Measurements from ENCODE around the gene ARHGEF12.

ARHGEF12 gene

DNA sequence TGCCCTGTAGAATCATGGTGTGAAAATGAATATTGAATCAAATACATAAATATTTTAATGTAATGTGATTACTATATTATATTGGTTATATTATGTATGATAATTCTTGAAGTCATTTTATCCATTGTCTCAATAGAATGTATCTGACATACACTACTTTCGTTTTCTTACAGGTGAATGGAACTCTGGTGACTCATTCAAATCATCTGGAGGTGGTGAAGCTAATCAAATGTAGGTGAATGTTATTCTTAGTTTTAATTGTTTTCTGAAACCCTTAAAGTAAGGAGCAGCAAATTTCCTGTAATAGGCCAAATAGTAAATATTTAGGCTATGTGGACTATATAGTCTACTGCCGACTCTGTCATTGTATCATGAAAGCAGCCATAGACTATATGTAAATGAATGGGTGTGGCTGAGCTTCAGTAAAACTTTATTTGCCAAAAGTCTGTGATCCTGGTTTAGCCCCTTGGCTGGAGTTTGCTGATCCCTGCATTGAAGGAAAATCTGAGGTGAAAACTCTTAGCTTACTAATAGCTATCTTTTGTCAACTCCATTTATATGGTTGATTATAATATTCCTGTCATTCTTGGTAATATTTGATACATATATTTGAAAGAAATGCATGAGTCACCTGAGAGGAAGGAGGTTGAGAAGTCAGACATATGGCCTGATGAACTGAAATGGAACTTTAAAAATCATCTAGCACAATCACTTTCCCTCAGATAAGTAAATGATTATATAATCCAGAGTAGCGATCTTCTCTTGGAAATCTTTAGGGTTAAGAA lies 88.2 kb downstream of the ARHGEF12 start:
- DNase-seq (ENCODE audit: low read depth in 2 of 2) = no peak

DNA sequence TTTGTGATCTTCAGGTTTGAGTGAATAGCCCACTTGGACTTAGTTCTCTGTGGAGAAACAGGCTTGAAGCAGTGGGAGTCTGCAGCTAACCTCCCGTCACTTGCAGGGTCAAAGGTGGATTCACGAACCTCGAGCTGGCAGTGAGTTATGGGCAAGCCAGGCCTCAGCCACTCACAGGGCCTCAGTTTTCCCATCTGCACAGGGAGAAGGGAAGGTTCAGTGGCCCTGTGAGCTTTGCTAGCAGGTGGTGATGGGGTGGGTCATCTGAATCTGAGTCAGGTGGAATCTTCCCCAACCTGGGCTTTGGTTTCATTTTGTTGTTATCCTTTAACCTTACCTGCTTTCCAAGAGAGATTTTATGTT lies 88.7 kb downstream of the ARHGEF12 start:
- DNase-seq (ENCODE audit: low read depth in 2 of 2) = no peak

DNA sequence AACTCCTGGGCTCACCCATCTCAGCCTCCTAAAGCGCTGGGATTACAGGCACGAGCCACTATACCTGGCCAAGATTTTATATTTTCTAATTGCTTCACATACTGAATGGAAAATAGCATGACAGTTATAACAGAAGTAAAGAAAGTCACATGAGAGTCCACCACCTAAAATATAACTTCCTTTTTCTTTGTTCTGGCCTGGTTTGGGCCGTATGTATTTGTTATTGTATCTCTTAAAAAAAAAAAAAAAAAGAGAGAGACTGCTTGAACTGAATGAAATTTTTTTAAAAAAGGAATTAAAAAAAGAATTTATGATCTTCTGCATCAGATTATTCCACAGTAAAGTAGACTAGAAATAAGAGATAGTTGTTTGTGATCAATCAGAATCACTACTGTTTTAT lies 89.3 kb downstream of the ARHGEF12 start:
- DNase-seq (ENCODE audit: low read depth in 2 of 2) = no peak

DNA sequence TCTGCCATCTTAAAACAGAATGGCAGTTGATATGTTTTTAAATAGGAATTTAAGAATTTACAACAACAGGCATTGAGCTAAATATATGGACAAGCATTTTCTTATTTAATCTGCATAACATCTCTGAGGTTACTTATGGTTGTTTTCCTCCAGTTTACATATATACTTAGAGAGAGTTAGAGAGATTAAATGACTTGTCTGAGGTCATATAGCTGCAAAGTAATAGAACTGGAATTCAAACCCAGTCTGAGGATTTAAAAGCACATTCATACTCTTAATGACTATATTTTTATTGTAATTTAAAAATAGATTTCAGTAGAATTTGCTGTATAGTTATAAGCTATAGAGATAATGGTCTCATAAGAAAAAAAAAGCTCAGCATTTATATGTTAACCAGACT lies 93.9 kb downstream of the ARHGEF12 start:
- no peak for DNase-seq (ENCODE audit: low read depth in 2 of 2)

DNA sequence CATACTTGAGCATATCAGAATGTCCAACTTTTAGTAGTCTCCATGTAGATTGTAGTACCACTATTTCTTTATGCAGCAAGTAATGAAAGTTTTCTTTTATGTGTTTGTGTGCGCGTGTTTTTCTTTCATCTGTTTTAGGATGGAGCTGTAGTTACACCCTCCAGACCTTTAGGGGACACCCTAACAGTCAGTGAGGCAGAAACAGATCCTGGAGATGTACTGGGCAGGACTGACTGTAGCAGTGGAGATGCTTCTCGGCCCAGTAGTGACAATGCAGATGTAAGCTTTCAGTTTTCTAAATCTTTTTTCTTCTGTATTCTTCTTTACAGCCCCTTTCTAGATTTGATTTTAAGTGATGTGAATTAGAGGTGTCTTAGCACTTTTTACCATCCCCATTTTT lies 95.4 kb downstream of the ARHGEF12 start:
- DNase-seq (ENCODE audit: low read depth in 2 of 2) = no peak

DNA sequence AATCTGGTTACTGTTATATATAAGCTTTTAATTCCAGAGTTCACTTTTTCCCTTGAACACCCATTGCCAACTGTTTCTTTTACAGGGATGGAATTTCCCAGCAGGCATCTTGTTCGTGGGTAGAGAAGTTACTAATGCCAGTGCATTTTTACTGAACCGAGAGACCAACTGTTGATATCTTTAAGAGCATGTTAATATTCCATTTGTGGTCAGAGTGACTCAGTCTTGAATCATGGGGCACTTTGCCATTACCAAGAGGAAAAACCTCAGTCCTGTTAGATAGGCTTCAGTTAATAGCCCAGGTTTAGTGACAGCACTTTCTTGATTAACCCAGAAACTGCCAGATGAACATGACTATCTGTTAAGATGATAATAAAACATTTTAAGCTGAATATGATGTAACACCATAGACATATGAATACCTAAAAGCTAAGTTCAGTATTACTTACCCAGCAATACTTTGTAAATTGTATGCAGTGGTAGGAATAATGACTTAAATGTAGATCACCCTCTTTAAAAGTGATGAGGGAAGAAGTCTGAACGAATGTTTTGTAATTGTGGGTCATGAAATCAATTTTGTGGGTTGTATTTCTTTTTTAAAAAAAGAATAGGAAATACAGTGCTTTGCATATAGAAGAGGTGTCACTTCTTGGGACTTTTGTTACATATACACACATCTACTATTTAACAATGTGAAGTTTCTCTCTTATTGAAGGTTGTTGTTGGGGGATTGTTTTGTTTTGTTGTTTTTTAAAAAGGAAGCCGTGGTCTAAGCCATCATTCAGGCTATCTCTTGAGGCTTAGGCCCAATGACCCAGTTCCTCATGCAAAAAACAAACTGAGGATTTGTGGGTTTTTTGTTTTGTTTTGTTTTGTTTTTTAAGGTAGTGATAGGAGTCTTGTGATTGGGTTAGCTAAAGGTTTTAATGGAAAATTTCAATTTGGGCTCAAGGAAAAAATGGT lies 96.1 kb downstream of the ARHGEF12 start:
- DNase-seq (ENCODE audit: low read depth in 2 of 2) = no peak

DNA sequence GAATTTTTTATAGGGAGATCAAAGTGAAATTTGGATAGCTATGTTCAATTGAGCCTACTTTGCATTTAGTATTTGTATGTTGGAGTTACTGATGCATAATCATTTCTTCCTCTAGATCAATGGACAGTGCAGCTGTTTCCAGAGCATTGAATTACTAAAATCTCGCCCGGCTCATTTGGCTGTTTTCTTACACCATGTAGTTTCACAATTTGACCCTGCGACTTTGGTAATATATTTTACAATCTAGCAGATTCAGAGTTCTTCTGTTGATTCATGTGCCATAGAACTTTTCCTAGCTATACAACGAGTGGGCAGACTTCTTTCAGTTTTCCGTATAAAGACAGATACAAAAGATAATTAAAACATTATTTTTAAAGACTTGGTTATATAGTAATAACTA lies 105.4 kb downstream of the ARHGEF12 start:
- no peak for DNase-seq (ENCODE audit: low read depth in 2 of 2)

DNA sequence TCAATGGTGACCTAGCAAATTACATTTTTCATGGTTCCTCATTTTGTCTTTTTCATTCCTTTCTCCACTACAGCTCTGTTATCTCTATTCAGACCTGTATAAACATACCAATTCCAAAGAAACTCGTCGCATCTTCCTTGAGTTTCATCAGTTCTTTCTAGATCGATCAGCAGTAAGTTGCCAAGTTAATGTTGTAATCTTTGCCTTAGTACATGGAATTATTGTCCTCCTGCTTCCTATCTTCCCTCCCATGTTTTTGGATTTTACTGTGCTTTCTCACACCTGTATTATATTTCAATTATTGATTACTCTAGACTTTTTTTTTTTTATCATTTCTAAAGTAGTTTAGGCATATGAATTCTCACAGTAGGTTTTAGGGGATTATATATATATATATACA lies 105.8 kb downstream of the ARHGEF12 start:
- DNase-seq (ENCODE audit: low read depth in 2 of 2) = no peak

DNA sequence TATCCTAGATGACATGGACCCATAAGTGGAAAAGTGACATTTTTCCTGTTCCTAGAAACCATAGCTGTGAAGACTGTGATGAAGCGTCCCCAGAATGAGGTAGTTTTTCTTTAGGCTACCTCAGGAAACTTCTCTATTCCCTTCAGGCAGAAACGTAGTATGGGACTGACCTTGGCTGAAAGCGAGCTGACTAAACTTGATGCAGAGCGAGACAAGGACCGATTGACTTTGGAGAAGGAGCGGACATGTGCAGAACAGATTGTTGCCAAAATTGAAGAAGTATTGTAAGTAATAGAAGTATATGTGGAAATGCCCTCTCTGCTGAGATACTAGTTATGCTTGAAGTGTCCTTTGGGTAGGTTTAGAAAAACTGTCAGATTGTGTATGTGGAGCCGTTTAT lies 110.6 kb downstream of the ARHGEF12 start:
- DNase-seq (ENCODE audit: low read depth in 2 of 2) = no peak

DNA sequence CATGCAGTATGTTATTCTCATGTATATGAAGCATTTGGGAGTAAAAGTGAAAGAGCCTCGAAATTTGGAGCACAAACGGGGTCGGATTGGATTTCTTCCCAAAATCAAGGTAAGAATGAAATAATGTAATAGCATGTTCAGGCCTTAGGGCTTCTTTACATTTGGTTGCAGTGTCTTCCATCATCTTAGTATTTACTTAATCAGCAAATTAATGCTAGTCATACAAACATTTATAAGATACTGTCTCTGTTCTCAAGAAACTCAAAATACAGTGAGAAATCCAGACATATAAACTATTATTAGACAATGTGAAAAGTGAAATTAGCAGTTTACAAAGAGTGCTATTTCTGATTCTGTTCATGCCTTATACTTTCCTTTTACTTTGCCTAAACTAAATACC lies 112.0 kb downstream of the ARHGEF12 start:
- DNase-seq (ENCODE audit: low read depth in 2 of 2) = no peak

DNA sequence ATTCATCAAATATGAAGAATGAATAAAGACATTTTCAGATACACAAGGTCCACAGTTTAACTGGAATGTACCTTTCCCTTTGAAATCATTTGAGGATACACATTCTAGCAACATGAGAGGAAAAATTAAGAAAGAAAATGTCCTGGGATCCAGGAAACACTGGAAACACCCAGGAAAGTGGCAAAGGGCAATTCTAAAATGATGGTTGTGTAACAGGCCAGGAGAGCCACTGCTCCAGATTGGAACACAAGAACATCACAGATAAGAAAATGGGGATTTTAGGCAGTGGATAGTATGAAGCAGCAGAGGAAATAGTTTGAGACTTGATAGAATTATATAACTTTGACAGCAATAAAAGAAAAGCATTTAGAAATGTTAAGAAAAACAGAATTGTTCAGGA lies 119.3 kb downstream of the ARHGEF12 start:
- DNase-seq (ENCODE audit: low read depth in 2 of 2) = no peak

DNA sequence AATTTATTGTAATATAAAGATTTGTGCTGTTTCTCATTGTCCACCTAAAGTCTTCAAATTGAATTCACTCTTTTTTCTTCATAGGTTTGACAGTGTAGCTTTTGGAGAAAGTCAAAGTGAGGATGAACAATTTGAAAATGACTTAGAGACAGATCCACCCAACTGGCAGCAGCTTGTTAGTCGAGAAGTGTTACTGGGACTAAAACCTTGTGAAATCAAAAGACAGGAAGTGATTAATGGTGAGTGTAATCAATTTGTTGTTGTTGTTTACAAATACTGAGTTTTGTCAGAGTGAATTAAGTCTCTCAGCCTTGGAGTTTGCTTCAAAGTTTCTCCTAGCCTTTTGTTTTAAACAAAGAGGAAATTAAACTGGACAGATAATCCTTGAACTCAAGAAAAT lies 121.8 kb downstream of the ARHGEF12 start:
- DNase-seq (ENCODE audit: low read depth in 2 of 2) = no peak

DNA sequence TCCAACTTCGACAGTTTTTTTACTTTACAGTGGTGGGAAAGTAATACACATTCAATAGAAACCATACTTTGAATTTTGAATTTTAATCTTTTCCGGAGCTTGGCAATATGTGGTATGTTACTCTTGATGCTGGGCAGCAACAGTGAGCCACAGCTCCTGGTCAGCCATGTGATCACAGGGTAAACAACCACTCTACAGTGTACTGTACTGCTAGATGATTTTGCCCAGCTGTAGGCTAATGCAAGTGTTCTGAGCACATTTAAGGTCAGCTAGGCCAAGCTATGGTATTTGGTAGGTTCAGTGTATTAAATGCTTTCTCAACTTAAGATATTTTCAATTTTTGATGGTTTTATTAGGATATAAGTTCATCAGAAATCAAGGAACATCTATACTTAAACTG lies 126.6 kb downstream of the ARHGEF12 start:
- DNase-seq (ENCODE audit: low read depth in 2 of 2) = no peak

DNA sequence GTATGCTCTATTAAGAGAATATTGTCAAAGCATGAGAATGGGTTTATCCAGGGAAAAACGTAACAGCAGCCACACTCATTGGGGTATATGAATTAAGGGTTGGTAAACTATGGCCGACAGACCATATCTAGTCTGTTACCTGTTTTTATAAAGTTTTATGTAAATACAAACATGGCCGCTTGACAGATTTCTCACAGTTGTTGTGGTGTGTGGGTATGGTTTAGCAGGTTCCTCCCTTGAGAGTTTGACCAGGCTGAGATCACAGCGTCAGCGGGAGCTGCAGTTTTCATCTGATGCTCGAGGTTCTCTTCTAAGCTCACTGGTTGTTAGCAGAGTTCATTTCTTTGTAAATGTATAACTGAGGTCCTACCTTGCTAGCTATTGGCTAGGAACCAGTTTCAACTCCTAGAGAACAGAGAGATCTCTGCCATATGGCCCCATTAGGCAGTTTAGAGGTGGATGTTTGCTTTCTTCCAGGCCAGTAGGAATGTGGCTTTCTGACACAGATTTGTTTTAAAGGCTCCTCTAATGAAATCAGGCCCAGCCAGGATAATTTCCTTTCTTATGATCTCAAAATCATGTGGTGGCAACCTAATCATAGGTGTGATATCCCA lies 129.8 kb downstream of the ARHGEF12 start:
- DNase-seq (ENCODE audit: low read depth in 2 of 2) = no peak

DNA sequence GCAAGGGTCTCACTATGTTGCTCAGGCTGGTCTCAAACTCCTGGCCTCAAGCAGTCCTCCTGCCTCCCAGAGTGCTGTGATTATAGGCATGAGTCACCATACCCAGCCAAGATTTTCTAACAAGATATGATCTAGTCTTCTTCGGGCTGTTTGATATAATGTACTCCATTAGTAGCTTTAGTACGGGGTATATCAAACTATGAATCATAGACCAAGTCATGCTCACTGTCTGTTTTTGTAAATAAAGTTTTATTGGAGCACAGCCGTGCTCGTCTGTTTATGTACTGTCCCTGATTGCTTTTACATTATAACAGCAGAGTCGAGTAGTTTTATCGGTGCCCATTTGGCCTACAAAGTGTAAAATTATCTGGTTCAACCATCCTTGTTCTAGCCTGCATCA lies 131.4 kb downstream of the ARHGEF12 start:
- DNase-seq (ENCODE audit: low read depth in 2 of 2) = no peak

DNA sequence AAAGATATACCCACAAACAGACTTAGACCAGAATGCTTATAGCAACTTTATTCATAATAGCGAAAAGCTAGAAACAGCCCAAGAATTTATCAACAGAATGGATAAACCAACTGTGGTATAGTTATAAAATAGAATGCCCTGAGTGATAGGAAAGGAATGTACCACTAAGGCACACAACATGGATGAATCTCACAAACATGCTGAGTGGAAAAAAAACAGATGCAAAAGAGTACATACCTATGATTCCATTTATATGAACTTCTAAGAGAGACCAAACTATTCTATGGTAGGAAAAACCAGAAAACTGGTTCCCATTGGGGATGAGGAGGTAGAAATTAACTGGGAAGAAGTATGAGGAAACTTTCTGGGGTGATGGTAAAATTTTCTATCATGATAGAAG lies 134.9 kb downstream of the ARHGEF12 start:
- DNase-seq (ENCODE audit: low read depth in 2 of 2) = no peak

DNA sequence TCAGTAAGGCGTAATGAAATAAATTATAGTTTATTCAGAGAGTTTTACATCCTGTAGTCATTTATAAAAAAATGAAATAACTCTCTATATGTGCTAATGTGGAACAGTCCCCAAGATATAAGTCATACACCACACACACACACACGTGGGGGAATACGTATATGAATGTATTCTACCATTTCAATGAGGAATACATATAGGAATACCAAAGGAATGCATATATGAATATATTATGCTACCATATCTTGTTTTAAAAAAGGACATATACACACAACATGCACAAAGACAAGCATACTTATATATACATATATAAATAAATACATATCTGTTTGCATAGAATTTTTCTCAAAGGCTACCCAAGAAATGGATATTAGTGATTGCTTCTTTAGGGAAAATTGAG lies 135.8 kb downstream of the ARHGEF12 start:
- DNase-seq (ENCODE audit: low read depth in 2 of 2) = no peak

DNA sequence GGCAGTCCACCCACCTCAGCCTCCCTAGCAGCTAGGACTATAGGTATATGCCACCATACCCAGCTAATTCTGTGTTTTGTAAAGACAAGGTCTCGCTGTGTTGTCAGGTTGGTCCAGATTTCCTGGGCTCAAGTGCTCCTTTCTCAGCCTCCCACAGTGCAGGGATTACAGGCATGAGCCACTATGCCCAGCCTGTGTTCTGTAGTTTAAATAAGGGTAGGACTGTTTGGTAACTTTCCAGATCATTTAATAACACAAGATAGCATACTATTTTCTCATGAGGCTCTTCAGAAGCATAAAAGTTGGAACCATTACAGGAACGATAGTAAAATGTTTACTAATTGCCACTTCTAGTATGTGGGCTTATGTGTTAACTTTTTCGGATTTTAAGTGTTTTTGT lies 137.3 kb downstream of the ARHGEF12 start:
- no peak for DNase-seq (ENCODE audit: low read depth in 2 of 2)

DNA sequence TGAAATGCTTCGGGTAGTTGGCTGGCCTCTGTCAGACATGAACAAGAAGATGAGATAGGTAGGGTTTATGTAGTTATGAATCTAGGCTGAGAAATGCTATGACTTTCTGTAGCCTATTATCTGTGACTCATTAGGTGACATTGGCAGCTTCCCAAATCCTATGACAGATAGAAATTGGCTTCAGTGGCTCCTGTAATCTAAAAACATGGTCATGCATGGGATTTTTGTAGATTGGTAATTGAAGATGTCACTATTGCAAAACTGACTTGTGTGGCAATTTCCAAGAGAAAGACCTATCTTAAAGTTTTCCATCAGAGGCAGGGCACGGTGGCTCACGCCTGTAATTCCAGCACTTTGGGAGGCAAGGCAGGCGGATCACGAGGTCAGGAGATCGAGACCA lies 145.9 kb downstream of the ARHGEF12 start:
- DNase-seq (ENCODE audit: low read depth in 2 of 2) = no peak

DNA sequence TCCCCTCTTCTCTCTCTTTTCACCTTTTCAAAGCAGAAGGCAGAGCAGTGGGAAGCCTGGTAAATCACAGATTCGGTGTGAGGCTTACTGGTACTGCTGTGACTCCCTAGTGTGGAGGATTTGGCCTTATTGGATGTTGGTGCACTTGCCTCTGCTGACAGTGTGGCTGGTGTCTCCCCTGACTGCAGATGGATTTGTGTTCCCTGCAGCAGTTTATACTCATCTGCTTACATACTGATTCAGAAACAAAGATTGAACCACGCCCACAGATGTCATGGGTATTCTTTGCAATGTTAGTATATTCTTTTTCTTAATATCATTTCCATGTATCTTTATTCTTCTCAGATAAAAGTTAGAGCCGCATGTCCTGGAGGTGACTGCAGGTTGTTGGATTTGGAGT lies 148.5 kb downstream of the ARHGEF12 start:
- DNase-seq (ENCODE audit: low read depth in 2 of 2) = no peak

DNA sequence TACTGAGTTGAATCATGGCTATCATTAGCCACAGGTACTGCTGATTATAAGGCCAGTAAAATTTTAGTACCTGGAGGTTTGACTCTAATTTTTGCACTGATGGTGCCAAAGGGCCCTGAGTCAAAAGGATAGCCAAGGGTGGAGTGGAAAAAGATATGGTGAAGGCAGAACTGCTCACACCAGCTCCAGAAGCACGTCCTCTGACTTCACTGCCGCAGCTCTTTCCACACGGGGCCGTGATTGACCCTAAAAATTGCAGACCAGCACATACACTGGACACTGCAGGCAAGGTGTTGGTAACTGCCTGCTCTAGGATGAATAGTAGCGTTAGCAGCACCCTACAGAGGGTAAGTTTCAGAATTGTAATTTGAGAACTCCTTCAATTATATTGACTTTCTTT lies 149.9 kb downstream of the ARHGEF12 start:
- no peak for DNase-seq (ENCODE audit: low read depth in 2 of 2)

DNA sequence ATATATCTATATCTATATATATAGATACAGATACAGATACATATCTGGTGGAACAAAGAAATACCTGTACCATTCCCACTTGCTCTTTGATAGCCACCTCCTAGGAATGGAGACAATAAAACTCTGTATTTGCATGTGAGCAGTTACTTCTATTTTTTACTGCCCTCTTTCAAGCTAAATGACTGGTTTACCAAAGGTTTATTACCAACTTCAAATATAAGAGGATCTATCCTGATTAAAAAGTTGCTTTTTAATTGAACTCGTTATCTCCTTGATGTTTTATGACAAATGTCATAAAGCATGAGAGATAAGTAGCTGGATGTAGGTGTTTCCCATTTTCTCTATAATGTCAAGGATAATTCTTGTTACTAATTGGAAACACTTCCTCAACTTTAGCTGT lies 153.6 kb downstream of the ARHGEF12 start:
- no peak for DNase-seq (ENCODE audit: low read depth in 2 of 2)

DNA sequence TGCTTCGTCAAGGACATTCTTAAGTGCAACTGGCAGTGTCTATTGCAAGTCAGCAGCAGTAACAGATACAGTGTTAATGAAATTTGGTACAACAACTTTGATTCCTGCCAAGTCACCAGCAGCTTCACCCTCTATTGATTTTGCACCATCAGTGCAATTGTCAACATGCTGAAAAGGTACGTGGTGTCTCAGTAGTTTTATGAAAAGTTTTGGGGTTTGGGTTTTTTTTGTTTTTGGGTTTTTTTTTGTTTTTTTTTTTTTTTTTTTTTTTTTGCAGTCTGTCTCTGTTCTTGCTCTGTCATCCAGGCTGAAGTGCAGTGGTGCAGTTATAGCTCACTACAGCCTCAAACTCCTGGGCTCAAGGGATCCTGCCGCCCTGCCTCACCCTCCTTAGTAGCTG lies 156.3 kb downstream of the ARHGEF12 start:
- DNase-seq (ENCODE audit: low read depth in 2 of 2) = no peak
